ENCODE data around the gene PTPRT. TPM values are rescaled to one million over a fixed set of nuclear protein-coding genes. Genes with fewer than 3 reads are reported as not detected.

PTPRT gene
- total RNA-seq, 4 donors from 2014 or later, result under 0.01 to 0.64 (median 0.40) TPM

DNA sequence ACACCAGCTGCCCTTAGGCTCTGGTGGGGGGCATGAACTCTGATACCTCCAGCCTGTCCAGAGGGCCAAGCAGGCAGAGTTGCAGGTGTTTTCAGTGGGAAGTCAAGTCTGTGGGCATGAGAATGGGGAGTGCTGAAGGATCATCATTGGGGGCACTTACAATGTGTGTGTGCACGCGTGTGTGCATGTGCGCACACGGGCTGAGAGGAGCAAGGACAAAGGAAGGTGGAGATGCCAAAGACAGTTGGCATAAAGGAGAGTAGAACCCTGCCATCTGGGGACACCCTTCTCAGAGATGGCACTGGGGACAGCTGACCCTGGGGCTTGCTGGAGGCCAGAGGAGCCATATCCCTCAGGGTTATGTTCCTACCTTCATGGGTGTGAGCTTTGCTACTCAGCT is 1163.1 kb downstream of the PTPRT start:
- Histone ChIP-seq H3K9me3 (no peaks in the 10 kb centered on the region), H3K27ac (no peak overlapping the region), H3K27me3 (no peaks in the 10 kb centered on the region), H3K4me3 (no peak overlapping the region), H3K36me3 (no peaks in the 10 kb centered on the region), H3K4me1 (no peaks in the 10 kb centered on the region)
- intact Hi-C loops (cut with DNase I; ENCODE audit: low total_unique reads) (no loop called here), in situ Hi-C loops (cut with MboI; ENCODE audit: low pct_ligation_motif_present in 1 of 4, low pct_unique_long_range_greater_than_20kb in 1 of 4, low sequenced_read_pairs in 3 of 4) (no loop called here)
- TF ChIP-seq, protein P1, sequence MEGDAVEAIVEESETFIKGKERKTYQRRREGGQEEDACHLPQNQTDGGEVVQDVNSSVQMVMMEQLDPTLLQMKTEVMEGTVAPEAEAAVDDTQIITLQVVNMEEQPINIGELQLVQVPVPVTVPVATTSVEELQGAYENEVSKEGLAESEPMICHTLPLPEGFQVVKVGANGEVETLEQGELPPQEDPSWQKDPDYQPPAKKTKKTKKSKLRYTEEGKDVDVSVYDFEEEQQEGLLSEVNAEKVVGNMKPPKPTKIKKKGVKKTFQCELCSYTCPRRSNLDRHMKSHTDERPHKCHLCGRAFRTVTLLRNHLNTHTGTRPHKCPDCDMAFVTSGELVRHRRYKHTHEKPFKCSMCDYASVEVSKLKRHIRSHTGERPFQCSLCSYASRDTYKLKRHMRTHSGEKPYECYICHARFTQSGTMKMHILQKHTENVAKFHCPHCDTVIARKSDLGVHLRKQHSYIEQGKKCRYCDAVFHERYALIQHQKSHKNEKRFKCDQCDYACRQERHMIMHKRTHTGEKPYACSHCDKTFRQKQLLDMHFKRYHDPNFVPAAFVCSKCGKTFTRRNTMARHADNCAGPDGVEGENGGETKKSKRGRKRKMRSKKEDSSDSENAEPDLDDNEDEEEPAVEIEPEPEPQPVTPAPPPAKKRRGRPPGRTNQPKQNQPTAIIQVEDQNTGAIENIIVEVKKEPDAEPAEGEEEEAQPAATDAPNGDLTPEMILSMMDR (IDR thresholded peaks at IDR 0.05), result no peak
- TF ChIP-seq EP300 (IDR thresholded peaks at IDR 0.05; ENCODE audit: low read depth) (no peak), POLR2A (IDR thresholded peaks at IDR 0.05) (no peak)
- DNase-seq, result no peak
- WGBS, 2 donors (ENCODE audit: low coverage in 1 of 2), result 91% methylated on average over 4 of the region's 4 CpGs; no CpG with 5 or more reads in 1 of the 2 donors

DNA sequence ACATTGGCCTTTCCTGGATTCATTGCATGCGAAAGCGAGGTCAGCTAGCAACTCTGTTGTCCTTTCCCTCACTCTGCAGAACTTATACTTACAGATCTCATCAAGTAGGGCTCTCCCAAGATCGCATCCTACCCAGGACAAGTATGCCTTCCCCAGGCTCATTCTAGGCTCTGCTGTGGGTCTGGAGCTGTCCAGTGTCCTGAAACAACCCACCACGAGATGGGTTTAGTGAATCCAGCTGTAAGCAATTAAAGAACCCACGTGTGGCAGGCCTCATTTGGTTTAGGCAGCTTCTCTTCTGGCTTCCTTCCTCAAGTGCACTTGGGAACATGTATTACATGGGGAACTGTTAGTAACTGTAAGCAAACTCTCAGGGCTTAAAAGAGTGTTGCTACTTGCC is 1165.1 kb downstream of the PTPRT start:
- DNase-seq, result no peak
- Histone ChIP-seq H3K9me3 (no peaks in the 10 kb centered on the region), H3K36me3 (no peaks in the 10 kb centered on the region), H3K4me1 (no peaks in the 10 kb centered on the region), H3K27ac (no peak overlapping the region), H3K27me3 (no peaks in the 10 kb centered on the region), H3K4me3 (no peak overlapping the region)
- no peak for TF ChIP-seq POLR2AphosphoS5 (IDR thresholded peaks at IDR 0.05)
- TF ChIP-seq EP300 (IDR thresholded peaks at IDR 0.05; ENCODE audit: low read depth), result no peak
- TF ChIP-seq POLR2A (IDR thresholded peaks at IDR 0.05), result no peak
- TF ChIP-seq, protein P1 (IDR thresholded peaks at IDR 0.05), result no peak
- 39 to 64% methylated on average over 3 to 5 of the region's 5 CpGs for WGBS, 2 donors (ENCODE audit: low coverage in 1 of 2)
- in situ Hi-C loops (cut with MboI; ENCODE audit: low pct_ligation_motif_present in 1 of 4, low pct_unique_long_range_greater_than_20kb in 1 of 4, low sequenced_read_pairs in 3 of 4), result no loop called here
- intact Hi-C loops (cut with DNase I; ENCODE audit: low total_unique reads), result no loop called here

Small RNA genes within 50 kb of the gene (small RNA-seq; reads per million reads assigned to genes)
- 0 reads per million in 4 donors for gene RN7SKP100

Data from transverse colon (tissue), 4 donors.